Neural cell (in vitro differentiated cells): Measurements from ENCODE around the gene FKBP10. TPM values are rescaled to one million over a fixed set of nuclear protein-coding genes. Genes with fewer than 3 reads are reported as not detected.

Experiments used
- H2AFZ ChIP-seq: fragments of 200-600, 300-800 bp; sonication (generic), shearing (Covaris generic); 2 replicates; pipeline ENCODE4 v1.6.0; 2014; ENCODE audit warnings: low read depth, mild to moderate bottlenecking, antibody characterized with exemption, low read length, moderate library complexity
- H3F3A ChIP-seq: fragments of 200-600 bp; shearing (Covaris generic); 2 replicates; pipeline ENCODE4 v1.6.1; 2016; ENCODE audit warnings: mild to moderate bottlenecking, moderate library complexity, mixed read lengths, antibody characterized with exemption, low read length; ENCODE audit not compliant: insufficient read depth, poor library complexity, severe bottlenecking
- H3K27ac ChIP-seq: fragments of 200-600, 300-800 bp; sonication (generic), shearing (Covaris generic); 2 replicates; pipeline ENCODE4 v1.5.1; 2014; ENCODE audit warnings: mild to moderate bottlenecking, low read length, moderate library complexity
- H3K27me3 ChIP-seq: fragments of 300-800, 200-600 bp; sonication (generic), shearing (Covaris generic); 2 replicates; pipeline ENCODE4 v1.6.0; 2014; ENCODE audit warnings: mild to moderate bottlenecking, low read depth, low read length, moderate library complexity; ENCODE audit not compliant: insufficient read depth
- H3K36me3 ChIP-seq: fragments of 300-800, 200-600 bp; sonication (generic), shearing (Covaris generic); 2 replicates; pipeline ENCODE4 v1.5.1; 2014; ENCODE audit warnings: mild to moderate bottlenecking, antibody characterized with exemption, low read length, moderate library complexity; ENCODE audit not compliant: insufficient read depth
- H3K4me2 ChIP-seq: fragments of 300-800, 200-600 bp; sonication (generic), shearing (Covaris generic); 2 replicates; pipeline ENCODE4 v1.6.0; 2014; ENCODE audit warnings: mild to moderate bottlenecking, low read length
- H3K4me3 ChIP-seq: fragments of 300-800, 200-600 bp; sonication (generic), shearing (Covaris generic); 2 replicates; pipeline ENCODE4 v1.5.1; 2014; ENCODE audit warnings: mild to moderate bottlenecking, low read length, moderate library complexity
- H3K79me2 ChIP-seq: fragments of 200-600 bp; shearing (Covaris generic); replicated peaks from 2 replicates; pipeline ENCODE4 v1.6.0; 2014; ENCODE audit warnings: mild to moderate bottlenecking, low read length, moderate library complexity; ENCODE audit not compliant: insufficient read depth
- H3K9ac ChIP-seq: fragments of 300-800, 200-600 bp; sonication (generic), shearing (Covaris generic); 2 replicates; pipeline ENCODE4 v1.6.1; 2016; ENCODE audit warnings: mild to moderate bottlenecking, low read length, mixed read lengths
- H3K9me2 ChIP-seq: fragments of 200-600 bp; shearing (Covaris generic); 2 replicates; pipeline ENCODE4 v1.6.1; 2016; ENCODE audit warnings: mild to moderate bottlenecking, low read length, mixed read lengths; ENCODE audit not compliant: insufficient read depth
- H3K9me3 ChIP-seq: fragments of 200-600, 300-800 bp; sonication (generic), shearing (Covaris generic); 2 replicates; pipeline ENCODE4 v1.6.1; 2016; ENCODE audit warnings: mild to moderate bottlenecking, mixed run types, low read length, moderate library complexity, mixed read lengths
- H4K20me1 ChIP-seq: fragments of 200-600 bp; shearing (Covaris generic); 2 replicates; pipeline ENCODE4 v1.6.1; 2016; ENCODE audit warnings: mild to moderate bottlenecking, mixed run types; ENCODE audit not compliant: insufficient read depth
- EP300 ChIP-seq: fragments of 450-650 bp; conservative IDR thresholded peaks from 2 replicates; pipeline ENCODE4 v1.6.1; 2014; ENCODE audit warnings: antibody characterized with exemption, mild to moderate bottlenecking, moderate library complexity; ENCODE audit not compliant: poor library complexity, severe bottlenecking
- EZH2 ChIP-seq: fragments of 200-600, 300-800 bp; shearing (Covaris generic), sonication (generic); IDR thresholded peaks from 2 replicates; pipeline ENCODE4 v1.6.1; 2014; ENCODE audit warnings: antibody characterized with exemption, low read length, borderline replicate concordance, mild to moderate bottlenecking; ENCODE audit not compliant: insufficient read depth, poor library complexity, severe bottlenecking
- MXI1 ChIP-seq: fragments of 450-650 bp; conservative IDR thresholded peaks from 2 replicates; pipeline ENCODE4 v1.6.1; 2014; ENCODE audit warnings: antibody characterized with exemption, mild to moderate bottlenecking; ENCODE audit not compliant: poor library complexity, severe bottlenecking
- POLR2AphosphoS5 ChIP-seq: IDR thresholded peaks from 2 replicates; pipeline ENCODE4 v1.6.1; 2012
- RAD21 ChIP-seq: fragments of 450-650 bp; conservative IDR thresholded peaks from 2 replicates; pipeline ENCODE4 v1.6.1; 2014; ENCODE audit warnings: antibody characterized with exemption, mild to moderate bottlenecking, moderate library complexity
- SMC3 ChIP-seq: fragments of 450-650 bp; conservative IDR thresholded peaks from 2 replicates; pipeline ENCODE4 v1.6.1; 2014; ENCODE audit warnings: antibody characterized with exemption, mild to moderate bottlenecking, moderate library complexity; ENCODE audit not compliant: poor library complexity
- TAF1 ChIP-seq: IDR thresholded peaks from 2 replicates; pipeline ENCODE4 v1.6.1; 2012; ENCODE audit warnings: low read depth
- polyA plus RNA-seq: library from polyadenylated mRNA; depleted of rRNA; stranded (reverse); fragments of >200 nt; gene quantifications from 2 replicates; pipeline ENCODE4 v1.2.3, GENCODE V29; 2014
- TF ChIP-seq, protein P1 (sequence below): IDR thresholded peaks from 2 replicates; pipeline ENCODE4 v1.6.1; 2012; ENCODE audit warnings: borderline replicate concordance

Gene FKBP10
- polyA plus RNA-seq, 1 donor from 2014 or later: 3.5 TPM

DNA sequence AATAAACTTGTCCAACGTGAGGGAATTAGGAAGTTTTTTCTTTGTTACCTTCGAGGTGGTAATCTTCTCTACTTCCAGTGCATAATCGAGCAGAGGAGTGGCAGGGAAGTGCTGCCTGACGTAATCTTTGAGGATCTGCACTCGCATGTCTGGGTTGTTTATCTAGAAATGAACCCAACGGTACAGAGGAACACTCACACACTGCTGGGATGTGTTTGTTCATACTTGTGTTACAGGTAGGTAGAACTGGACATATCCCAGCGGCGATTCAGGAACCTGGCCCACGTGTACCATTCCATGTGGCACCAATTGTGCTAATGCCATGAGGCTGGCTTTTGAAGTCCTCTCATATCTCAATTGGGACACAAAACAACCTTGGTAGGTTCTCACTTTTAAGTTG, 56.6 kb downstream of the FKBP10 start (continued):
- TF ChIP-seq, protein P1, sequence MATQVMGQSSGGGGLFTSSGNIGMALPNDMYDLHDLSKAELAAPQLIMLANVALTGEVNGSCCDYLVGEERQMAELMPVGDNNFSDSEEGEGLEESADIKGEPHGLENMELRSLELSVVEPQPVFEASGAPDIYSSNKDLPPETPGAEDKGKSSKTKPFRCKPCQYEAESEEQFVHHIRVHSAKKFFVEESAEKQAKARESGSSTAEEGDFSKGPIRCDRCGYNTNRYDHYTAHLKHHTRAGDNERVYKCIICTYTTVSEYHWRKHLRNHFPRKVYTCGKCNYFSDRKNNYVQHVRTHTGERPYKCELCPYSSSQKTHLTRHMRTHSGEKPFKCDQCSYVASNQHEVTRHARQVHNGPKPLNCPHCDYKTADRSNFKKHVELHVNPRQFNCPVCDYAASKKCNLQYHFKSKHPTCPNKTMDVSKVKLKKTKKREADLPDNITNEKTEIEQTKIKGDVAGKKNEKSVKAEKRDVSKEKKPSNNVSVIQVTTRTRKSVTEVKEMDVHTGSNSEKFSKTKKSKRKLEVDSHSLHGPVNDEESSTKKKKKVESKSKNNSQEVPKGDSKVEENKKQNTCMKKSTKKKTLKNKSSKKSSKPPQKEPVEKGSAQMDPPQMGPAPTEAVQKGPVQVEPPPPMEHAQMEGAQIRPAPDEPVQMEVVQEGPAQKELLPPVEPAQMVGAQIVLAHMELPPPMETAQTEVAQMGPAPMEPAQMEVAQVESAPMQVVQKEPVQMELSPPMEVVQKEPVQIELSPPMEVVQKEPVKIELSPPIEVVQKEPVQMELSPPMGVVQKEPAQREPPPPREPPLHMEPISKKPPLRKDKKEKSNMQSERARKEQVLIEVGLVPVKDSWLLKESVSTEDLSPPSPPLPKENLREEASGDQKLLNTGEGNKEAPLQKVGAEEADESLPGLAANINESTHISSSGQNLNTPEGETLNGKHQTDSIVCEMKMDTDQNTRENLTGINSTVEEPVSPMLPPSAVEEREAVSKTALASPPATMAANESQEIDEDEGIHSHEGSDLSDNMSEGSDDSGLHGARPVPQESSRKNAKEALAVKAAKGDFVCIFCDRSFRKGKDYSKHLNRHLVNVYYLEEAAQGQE: no peak
- TF ChIP-seq SMC3 (no peak), TAF1 (no peak)

DNA sequence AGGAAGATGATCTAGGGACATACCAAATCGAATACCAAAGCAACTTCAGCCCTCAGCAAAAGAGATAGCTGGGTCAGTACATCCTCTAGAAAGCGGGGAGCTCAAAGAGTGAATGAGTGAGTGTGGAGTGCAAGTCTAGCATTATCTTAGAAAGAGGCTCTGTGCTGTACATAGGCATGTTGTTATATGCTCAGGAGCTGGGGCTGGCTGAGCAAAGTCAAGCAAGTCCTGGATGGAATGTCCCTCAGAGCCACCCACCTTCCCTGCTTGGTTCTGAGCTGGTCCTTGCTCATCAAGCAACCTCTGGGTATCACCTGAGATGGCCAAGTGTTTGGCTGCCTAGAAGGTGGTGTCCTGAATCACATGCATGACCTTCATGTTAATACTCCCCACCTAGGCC, 57.3 kb downstream of the FKBP10 start:
- H3K27ac ChIP-seq: no peak overlapping the region
- no peaks in the 10 kb centered on the region for H3K9me3 ChIP-seq
- H4K20me1 ChIP-seq: no peaks in the 10 kb centered on the region

DNA sequence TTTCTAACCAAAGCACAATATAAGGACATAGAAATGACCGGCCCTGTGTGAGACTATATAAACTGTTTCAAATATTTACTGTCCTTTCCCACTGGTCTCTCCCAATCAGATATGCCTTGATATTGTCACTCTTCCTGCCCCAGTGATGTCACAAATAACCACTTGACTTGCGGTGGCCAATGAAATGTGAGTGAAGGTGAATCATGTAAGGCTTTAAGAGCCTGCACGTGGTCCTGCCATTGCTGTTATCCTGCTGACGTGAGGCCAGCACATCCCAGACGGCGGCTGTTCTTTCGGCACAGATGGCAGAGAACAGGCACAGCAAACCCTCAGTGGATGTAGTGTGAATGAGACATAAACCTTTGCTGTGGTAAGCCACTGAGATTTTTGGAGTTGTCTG, 57.8 kb downstream of the FKBP10 start:
- Histone ChIP-seq H3K9ac (no peak overlapping the region), H3K27ac (no peak overlapping the region), H3F3A (no peaks in the 10 kb centered on the region), H3K27me3 (no peaks in the 10 kb centered on the region), H3K79me2 (no peaks in the 10 kb centered on the region), H3K36me3 (peaks cover 5% of the 10 kb centered on the region), H4K20me1 (no peaks in the 10 kb centered on the region), H3K9me2 (no peaks in the 10 kb centered on the region), H3K4me3 (no peak overlapping the region), H2AFZ (no peak overlapping the region), H3K4me2 (no peak overlapping the region), H3K9me3 (no peaks in the 10 kb centered on the region)
- TF ChIP-seq, protein P1: no peak
- no peak for TF ChIP-seq TAF1
- TF ChIP-seq RAD21: no peak
- no peak for TF ChIP-seq POLR2AphosphoS5
- no peak for TF ChIP-seq MXI1
- TF ChIP-seq EP300: no peak
- no peak for TF ChIP-seq SMC3

More for the DNA sequence above, 57.3 kb downstream of the FKBP10 start:
- no peaks in the 10 kb centered on the region for H3F3A ChIP-seq
- no peak for TF ChIP-seq RAD21
- TF ChIP-seq, protein P1: no peak
- TF ChIP-seq POLR2AphosphoS5: no peak
- no peak for TF ChIP-seq EZH2
- no peaks in the 10 kb centered on the region for H3K27me3 ChIP-seq
- H3K9me2 ChIP-seq: no peaks in the 10 kb centered on the region
- H3K4me2 ChIP-seq: no peak overlapping the region
- no peak overlapping the region for H3K4me3 ChIP-seq
- no peaks in the 10 kb centered on the region for H3K79me2 ChIP-seq
- peaks cover 5% of the 10 kb centered on the region for H3K36me3 ChIP-seq
- H3K9ac ChIP-seq: no peak overlapping the region
- no peak overlapping the region for H2AFZ ChIP-seq
